RKO (cell line): Measurements from ENCODE around the gene KIAA1217.

Experiments used
- DNase-seq: peaks from one replicate; pipeline ENCODE4 v3.0.0-alpha.2; 2016; ENCODE audit warnings: low spot score

KIAA1217 gene

GRCh38 chr10:24496906-24497305 lies 288.0 kb downstream of the KIAA1217 start:
- no peak for DNase-seq

DNA sequence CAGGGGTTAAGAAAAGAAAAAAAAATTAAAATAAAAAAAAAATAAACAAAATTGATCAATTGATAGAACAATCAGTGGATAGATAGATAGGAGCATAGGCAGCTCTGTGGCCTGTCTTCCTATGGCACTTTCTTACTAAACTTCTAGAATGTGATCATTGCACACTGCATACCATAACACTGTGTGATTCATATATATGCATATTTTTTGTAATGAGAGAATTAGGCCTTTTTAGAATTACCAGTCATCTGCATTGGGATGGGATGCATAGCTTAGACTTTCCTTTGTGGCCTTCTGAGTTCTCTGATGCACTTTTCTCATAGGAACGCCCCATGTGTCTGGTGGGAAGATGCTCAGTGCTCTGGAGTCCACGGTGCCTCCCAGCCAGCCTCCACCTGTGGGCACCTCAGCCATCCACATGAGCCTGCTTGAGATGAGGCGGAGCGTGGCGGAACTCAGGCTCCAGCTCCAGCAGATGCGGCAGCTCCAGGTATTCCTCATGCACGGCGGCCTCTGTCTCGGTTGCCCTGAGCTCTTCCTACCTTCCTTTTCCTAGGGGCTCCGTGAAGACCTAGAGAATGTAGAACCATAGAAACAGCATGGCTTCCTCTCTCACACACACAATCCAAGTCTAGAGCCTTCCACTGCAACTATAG lies 292.2 kb downstream of the KIAA1217 start:
- no peak for DNase-seq

- DNase-seq = no peak
Observed at GRCh38 chr10:24502006-24502405, 293.1 kb downstream of the KIAA1217 start.

DNA sequence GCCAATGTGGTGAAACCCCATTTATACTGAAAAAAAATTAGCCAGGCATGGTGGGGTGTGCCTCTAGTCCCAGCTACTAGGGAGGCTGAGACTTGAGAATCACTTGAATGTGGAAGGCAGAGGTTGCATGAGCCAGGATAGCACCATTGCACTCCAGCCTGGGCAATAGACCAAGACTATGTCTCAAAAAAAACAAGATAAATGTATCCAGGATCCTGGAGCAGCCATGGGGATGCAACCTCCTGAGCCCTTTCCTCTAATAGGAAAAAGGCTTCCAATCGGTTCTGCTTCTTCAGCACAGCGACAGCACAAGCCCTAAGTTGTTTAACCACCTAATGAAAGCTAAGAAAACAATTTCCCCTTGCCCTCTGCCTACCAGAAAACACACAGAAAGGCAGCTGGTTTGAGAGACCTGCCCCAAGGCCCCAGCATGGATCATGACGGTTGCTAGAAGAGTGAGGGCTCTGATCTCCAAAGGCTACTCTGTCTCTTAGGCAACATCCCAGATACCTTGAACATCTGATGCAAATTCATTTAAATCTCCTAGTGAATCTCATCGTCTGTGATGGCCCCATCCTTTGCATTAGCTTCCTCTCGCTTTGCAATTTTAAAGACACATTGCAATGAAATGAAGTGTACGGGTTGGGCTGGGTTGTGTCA lies 294.0 kb downstream of the KIAA1217 start:
- DNase-seq = no peak

GRCh38 chr10:24503461-24504320 lies 294.8 kb downstream of the KIAA1217 start:
- peak; percentile 43 for DNase-seq

GRCh38 chr10:24505759-24506158 lies 296.8 kb downstream of the KIAA1217 start:
- DNase-seq = no peak

GRCh38 chr10:24513155-24513554 lies 304.2 kb downstream of the KIAA1217 start:
- DNase-seq = no peak

DNA sequence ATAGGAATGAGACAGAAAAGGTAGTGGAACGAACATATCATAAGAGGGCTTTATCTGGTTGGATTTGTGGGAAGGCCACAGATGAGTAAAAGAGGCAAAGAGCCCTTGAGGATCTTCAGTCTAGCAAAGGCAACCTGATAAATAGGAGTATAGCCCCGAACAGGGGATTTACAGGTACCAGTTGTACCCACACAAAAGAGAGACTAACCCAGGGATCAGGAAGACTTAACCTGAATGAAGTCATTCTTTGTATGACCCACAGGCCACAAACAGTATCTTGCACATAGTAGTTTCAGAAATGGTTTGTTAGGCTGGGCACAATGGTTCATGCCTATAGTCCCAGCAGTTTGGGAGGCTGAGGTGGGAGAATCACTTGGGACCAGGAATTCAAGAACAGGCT lies 306.5 kb downstream of the KIAA1217 start:
- no peak for DNase-seq

DNA sequence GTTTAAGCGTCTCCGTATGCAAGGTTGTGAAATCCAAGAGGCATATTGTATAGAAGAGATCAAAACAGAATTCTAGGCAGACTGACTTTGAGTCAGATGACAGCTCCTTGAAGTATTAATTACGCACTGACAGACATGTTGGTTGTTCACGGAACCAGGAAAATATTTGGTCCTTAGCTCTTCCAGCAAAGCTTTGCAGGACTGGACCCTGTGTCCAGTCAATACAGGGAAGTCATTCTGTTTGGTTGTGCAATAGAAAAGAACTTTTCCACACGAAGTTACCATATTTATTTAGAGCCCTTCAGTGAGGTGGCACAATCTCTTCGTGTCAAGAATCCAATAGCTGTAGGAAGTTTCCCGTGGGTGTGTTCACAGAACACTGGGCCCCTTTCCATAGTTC lies 309.5 kb downstream of the KIAA1217 start:
- no peak for DNase-seq

GRCh38 chr10:24518981-24519597 lies 310.2 kb downstream of the KIAA1217 start:
- DNase-seq = peak; percentile 73

- no peak for DNase-seq
Observed at GRCh38 chr10:24519950-24520349, 311.0 kb downstream of the KIAA1217 start.

DNA sequence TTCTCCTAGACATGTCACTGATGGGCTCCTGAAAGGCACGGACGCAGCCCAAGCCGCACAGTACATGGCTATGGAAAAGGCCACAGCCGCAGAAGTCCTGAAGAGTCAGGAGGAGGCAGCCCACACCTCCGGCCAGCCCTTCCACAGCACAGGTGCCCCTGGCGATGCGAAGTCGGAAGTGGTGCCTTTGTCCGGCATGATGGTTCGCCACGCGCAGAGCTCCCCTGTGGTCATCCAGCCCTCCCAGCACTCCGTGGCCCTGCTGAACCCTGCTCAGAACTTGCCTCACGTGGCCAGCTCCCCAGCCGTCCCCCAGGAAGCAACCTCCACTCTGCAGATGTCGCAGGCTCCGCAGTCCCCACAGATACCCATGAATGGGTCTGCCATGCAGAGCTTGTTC lies 315.4 kb downstream of the KIAA1217 start:
- DNase-seq = no peak

- DNase-seq = no peak
Observed at GRCh38 chr10:24526085-24526649, 317.2 kb downstream of the KIAA1217 start.

- no peak for DNase-seq
Observed at GRCh38 chr10:24528946-24529345, 320.0 kb downstream of the KIAA1217 start.

DNA sequence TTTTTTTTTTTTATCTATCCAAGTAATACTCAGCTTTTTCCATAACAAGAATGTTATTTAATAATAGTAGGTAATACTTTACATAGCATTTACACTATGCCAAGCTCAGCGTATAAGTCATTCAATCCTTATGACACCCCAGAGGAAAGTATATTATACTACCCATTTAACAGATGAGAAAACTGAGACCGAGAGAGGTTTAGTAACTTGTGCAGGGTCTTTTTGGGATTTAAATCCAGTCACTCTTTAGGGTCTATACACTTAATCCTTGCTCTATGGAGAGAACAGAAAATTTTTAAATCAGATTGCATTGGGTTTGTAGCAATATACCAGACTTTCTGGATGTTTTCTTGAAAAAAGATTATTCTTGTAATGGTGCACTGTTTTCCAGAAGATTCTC lies 322.5 kb downstream of the KIAA1217 start:
- no peak for DNase-seq

GRCh38 chr10:24533981-24534380 lies 325.0 kb downstream of the KIAA1217 start:
- DNase-seq = no peak

DNA sequence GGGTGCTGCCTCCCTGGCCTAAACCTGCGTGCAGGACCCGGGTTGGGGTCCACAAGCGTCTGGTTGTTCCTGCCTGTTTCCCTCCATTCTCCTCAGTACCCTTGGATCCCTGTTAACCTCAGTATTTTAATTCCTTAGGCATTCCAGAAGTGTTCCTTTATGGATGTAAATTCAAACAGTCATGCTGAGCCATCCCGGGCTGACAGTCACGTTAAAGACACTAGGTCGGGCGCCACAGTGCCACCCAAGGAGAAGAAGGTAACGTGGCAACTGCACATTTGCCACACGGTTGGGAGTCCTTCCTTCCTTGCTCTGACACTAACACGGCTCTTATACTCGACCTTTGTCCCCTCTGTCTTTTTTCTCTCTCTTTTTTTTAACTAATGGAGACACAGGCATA lies 327.7 kb downstream of the KIAA1217 start:
- DNase-seq = no peak

DNA sequence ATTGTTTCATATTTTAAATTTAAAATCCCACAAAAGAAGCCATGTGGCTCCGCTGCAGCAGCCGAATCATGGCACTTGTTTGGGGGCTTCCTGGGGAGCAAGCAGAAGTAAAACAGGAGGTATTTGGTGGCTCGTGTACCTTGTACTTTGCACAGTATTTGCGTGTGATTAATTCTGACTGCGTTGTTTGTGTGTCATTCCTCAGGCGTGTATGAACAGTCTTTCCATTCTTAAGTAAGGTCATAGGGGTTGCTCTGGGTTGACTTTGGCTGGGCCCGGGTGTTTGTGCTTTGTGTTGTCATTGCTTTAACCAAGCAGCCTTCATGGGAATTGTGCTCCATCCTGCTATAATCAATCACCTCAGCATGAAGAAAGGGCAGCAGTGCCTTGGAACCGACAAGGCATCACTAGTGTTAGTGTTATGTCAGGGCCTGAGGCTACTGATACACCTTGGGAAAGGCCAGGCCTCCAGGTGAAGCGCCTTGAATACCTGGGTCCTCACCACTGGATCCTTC lies 332.4 kb downstream of the KIAA1217 start:
- no peak for DNase-seq

GRCh38 chr10:24542314-24543270 lies 333.7 kb downstream of the KIAA1217 start:
- DNase-seq = no peak

DNA sequence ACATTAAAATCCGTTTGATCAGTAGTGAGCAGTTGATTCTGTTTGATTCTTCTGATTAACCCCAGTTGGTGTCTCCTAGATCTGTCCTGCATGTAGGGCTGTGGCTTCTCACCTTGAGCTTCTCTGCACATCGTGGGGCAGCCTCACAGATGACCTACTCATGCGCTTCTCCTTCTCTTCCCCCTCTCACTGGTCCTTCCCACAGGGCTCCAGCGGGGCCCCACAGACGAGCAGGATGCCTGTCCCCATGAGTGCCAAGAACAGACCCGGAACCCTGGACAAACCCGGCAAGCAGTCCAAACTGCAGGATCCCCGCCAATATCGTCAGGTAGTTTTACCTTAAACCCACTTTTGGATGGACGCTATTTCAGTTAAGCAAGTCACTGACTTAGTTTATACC lies 335.8 kb downstream of the KIAA1217 start:
- no peak for DNase-seq

- DNase-seq = no peak
Observed at GRCh38 chr10:24545585-24545984, 336.6 kb downstream of the KIAA1217 start.
